GM19238 (cell line): ENCODE measurements around the gene NR2C2.
A peak's percentile ranks its signal among the peaks of the same experiment; 100 is the strongest.

ENCODE experiments used
- DNase-seq: peaks from one replicate; pipeline ENCODE4 v3.0.0; 2011; ENCODE audit warnings: low spot score; ENCODE audit not compliant: insufficient read length

The NR2C2 gene

DNA sequence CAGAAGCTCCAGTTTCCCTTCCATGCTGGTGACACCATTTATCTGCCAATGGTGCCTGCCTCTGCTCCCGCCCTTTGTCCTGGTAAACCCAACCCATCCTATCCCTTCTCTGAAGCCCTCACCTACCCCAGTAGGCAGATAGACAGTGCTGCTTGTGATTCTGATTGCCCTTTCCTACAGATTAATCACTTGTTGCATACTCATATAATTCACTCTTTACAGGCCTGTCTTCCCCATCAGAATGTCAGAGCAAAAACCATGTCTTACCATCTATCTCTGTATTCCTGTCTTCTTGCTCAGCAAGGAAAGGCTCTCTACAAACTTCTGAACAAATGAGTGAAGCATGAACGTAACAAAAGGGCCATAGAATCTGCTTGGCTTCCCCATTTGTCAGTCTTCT lies 69.8 kb downstream of the NR2C2 start:
- DNase-seq = no peak

DNA sequence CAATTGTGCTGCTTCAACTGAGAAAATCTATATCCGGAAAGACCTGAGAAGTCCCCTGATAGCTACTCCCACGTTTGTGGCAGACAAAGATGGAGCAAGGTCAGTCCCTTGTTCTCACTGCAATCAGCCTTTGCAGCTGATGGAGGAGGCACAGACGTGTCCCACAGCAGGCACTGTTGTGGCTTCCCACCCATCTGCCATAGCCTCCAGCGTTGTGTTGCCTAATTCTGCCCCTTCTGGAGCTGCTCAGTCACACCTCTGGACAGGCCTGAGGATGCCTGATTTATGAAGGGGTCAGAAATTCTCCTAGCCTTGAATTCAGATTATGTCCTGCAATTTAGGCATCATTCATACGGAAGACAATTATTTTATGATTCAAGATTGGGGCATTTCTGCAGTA lies 75.9 kb downstream of the NR2C2 start:
- DNase-seq = no peak

DNA sequence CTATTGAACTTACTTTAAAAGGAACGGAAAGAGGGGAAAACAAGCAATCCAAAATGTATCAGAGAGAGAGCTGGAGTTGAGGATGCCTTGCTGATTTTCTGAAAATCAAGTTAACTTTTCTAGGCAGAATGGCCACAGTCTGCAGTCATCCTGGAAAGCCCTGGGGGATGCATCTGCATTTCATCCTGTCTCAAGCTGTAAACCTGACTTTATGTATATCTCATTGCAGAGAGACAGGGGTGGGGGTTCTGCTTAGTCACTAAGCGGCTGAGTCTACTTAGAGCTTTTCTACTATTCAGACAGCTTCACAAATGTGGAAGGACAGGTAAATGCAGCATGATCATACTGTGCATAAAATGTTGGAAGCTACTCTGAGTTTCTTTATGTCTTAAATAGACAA lies 76.3 kb downstream of the NR2C2 start:
- DNase-seq = no peak

DNA sequence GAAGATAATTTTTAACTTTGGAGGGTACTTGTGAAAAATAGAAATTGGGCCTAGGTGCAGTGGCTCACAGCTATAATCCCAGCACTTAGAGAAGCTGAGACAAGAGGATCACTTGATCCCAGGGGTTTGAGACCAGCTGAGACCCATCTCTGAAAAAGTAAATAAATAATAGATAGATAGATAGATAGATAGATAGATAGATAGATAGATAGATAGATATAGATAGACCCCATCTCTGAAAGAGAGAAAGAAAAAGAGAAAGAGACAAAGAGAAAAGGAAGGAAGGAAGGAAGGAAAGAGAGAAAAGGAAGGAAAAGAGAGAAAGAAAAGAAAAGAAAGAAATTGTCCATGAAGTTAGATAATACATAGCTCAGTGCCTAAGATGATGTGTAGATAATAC lies 82.2 kb downstream of the NR2C2 start:
- DNase-seq = no peak

DNA sequence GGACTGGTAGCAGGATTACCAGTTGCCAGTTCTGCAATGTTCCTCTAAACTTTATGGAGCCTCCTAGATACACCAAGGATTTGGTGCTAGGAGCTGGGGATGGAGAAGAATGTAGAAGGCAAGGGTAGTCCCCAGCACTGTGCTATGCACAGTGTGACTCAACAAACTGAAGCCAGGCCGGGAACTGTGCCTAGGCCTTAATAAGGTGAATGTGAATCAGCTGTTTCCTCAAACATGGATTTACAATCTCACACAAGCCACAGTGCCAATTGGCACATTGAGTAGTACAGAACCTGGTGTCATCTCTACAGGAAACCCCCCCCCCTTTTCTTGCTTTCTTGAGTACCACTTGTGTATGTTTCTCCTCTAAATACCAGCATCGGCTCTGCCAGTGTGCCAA lies 85.3 kb downstream of the NR2C2 start:
- no peak for DNase-seq

DNA sequence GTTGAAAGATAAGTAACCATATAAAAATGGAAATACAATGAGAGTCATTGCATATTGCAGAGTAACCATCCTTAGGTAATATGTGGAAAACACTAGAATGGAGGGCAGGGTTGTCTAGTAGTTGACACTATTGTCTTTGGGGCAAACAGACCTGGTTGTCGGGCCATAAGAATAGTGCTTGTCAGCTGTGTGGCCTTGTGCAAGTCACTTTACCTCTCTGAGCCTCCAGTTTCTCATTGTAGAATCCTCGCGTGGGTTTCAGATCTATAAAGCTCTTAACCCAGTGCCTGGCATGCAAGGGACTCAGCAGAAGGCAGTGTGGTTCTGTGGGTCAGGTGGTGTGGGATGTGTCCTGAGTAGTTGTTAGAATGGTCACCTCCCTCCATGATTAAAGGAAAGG lies 85.7 kb downstream of the NR2C2 start:
- no peak for DNase-seq

DNA sequence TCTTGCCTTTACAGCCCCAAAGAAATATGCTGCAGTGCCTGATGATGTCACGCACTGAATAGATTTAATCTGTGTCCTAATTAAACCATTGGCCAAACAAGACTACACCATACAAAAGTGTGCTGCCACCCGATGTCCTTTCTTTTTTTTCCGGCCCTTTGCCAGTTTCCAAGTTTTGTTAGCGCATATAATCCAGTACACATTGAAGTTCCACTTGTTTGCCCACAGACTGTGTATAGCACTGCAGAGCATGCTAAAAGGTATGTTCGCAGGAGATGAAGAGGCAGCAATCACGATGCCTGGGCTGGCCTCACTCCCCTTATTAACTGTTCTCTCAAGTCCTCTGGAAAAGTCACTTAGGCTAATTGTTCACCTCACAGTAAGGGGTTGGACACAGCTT lies 90.9 kb downstream of the NR2C2 start:
- no peak for DNase-seq

DNA sequence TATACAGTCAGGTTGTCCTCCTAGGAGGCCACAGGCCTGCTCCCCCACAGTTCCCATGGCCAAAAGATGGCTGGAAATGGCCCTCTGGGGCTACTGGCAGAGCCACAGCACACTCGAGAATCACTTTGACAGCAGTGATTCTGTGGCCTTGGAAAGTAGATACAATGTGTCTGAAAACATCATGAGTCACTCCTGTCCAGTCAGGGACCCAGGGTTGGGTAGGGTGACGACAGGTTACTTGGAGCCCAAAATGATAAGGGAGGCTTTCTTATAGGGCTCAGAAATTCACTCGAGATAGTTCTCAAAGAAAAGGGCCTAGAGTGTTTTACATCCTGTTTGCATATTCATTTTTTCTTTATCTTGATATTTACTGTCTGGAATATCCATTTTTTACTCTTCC lies 93.5 kb downstream of the NR2C2 start:
- no peak for DNase-seq

DNA sequence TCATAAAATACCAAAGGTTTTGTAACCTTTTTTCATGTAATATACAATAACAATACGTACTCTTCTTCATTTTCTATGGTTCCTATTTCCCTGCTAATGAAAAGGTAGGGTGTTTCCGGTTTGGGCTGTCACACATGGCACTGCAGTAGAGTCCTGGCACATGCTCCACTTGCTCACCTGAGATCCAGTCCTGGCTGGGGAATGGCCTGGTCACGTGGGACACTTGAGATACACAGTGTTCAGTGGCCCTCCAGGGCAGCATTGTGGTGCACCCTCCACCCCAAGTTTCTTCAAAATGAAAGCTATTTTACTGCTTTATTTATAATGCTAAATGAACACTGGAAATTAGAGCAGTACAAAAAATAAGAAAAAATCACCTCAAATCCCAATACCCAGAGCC lies 94.6 kb downstream of the NR2C2 start:
- no peak for DNase-seq

DNA sequence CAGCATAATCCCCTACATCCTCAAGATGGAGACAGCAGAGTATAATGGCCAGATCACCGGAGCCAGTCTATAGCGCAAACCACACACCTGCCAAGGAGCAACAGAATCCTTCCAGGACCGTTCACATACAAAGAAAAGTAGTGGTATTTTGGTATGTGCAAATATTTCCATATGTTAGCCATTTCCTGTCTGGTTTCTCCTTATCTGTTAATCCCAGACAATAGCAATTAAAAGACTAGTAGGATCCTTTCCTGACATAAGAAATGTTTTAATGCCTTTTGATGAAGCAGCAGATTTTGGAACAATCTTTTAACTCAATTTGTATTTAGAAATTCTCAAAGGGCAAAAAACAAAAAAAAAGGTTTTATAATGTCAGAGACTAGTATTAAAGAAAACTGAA lies 95.6 kb downstream of the NR2C2 start:
- no peak for DNase-seq

DNA sequence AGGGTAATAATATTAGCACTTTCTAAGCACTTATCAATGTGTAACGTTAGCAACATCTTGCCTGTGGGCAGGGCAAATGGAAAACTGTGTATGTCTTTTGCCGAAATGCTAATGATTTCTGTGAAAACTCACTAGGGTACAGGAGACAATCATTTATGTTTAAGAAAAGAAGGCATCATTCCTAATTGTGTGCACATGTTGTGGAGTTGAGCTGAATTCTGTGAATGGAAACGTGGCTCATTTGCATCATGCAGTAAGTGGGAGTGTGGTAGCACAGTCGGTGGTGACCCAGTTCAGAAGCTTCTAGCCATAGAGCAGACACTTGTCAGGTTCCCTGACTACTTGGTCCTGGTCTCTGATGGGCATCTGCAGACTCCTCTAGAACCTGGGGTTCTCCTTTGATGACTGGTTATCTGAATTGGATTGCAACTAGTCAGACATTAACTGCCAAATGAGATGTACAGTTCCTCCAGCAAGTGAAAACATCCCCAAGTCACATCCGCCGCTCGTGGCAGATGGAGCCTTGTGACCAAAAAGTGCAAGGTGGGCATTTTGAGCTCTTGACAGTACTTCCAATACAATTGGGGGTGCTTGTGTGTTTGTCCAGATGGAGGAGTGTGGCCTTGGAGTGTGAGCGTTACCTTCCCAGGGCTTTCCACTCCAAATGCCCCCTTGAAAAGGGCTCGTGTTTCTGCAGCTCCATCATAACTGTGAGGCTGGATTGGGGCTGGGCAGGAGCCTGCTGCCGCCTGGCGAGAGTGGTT lies 96.2 kb downstream of the NR2C2 start:
- no peak for DNase-seq

DNA sequence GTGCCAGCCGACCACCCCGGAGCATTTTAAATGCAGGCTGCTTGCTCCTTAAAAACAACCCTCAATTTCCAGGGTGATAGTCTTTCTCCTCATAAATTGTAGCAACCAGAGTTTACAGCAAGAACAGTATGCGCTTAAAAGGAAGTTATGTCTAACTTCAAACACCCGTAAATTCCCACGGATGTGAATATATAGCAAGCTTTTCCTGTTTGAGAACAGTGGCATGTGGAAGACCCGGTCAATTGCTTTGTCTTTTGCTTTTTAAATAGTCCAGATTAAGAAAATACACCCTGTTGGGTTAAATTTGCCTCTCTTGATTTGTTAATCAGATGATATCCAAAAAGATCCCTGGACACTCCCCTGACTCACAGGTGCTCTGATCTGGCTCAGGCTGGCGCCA lies 96.9 kb downstream of the NR2C2 start:
- no peak for DNase-seq

DNA sequence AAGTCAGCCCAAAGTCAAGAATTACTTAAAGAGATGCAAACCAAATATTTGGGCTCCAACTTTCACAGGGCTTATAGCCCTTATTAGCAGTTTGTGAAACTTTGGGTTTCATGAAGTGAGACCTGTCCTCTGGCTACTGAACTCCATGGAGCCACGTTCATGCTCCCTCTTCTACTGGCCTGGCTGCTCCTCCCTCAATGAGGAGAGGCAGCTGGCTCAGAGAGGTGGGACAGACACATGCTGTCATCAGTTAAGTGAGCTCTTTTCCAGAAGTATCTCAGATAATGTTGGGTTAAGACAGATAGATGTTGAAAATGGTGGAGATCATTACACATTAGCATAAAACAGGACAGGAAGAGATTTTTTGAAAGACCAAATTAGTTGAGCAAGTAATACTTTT lies 98.3 kb downstream of the NR2C2 start:
- DNase-seq = no peak

DNA sequence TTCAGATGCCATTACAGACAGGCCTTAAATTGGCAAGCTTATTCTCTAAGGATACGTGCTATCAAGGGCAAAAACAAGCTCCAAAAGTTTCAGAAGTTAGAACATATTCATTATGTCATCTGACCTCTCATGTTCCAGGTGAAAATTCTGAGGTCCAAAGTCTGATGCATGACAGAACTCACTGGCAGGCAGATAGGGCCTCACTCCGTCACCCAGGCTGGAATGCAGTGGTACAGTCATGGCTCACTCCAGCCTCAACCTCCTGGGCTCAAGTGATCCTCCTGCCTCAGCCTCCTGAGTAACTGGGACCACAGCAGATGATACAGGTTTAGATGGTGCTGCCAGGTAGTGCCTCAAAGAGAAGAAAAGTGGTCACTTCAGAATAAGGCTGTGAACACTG lies 102.2 kb downstream of the NR2C2 start:
- no peak for DNase-seq

DNA sequence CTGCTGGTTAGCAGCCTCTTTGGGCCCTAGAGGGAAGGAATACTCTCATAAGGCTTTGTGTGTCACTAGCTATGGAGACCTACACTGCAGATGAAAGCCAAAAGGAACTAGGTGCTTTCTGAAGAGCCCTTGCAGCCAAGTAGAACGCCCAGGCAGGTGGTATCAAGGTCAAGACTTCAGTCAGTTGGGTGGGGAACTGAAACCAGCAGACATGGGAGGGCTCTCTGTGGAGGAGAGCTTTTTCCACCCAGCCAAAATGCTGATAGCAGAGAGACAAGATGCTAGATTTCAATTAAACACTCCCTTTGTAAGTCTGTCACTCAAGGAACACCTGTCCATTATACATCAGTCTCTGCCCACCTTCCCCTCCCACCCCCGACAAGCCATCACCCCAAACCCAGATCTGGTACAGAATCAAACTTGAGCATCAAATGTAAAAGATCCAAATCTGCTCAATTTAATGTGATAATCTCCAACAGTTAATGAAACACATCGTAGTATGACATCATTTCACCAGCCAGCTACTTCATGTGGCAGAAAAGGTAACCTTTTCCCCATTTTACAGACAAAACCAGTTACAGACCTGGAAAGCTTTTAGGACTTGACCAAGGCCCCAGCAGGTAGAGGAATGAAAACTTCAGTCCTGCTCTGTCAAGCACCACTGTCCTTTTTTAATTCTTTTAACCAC lies 103.2 kb downstream of the NR2C2 start:
- peak; percentile 66 for DNase-seq

DNA sequence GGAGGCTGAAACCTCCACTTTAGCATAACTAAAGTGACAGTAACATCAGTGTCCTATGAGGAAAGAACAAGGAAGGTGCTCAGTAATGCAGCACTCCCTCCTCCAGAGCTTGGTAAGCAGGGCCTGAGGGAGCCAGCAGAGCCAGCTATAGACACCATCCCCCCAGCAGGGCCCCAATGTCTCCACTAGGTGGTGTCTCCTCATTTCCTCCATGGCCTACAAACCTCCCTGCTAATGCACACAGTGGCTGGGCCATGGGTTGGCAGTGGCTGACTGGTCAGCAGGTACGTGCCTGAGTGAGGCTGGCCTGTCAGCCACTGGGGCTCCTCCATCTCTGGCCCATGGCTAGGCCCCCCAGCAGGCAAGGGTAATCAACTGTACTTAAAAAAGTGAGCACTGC lies 104.1 kb downstream of the NR2C2 start:
- DNase-seq = peak; percentile 55

DNA sequence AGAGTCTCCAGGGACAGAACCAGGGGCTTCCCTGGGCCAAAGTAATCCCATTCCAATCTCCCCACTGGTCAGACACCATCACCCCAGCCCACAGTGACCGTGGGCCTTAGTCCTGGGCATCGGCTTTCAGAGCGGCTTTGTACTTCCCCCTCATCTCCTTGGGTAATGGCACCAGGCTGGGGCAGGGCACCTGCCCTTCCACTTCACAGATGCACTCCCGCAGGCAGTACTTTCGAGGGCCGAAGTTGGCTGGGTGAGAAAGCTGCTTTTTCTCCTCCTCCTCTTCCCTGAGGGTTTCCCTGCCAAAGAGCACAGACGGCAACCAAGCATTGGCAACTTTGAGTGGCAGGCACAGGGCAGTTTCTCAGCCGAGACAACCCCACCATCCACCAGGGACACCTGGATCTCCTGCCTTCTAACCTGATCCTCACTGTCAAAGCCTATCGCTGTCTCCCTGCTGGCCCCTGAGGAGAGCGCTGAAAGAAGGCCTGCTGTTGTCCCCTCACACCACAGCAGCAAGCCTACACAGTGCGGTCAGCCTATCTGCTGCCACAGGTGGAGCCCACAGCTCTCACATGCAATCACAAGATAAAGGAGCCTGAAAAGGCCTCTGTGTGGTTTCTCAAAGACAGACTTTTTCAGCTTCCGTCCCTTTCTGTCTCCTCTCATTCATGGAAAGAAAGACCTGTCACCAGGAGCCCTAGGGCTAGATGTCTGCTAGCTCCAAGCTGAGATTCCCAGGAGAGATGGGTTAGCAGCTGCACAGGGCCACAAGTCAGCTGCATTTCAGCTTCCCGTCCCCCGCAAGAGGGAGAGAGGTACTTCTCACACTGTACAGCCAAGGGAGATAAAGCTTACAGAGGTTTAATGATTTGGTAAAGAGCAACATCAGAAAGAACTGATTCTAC lies 105.2 kb downstream of the NR2C2 start:
- no peak for DNase-seq

DNA sequence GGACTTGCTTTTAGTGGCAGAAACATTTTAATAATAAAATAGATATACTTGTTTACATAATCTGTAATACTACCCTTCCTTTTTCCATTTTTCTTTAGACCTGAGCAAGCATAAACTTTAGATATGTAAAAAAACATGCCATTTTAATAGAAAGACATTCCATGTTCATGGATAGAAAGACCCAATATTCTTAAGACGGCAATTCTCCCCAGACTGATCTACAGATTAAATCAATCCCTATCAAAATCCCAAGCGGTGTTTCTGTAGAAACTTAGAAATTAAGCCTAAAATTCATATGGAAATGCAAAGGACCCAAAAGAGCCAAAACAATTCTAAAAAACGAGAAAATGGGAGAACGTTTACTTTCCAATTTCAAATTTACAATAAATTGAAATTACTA lies 106.2 kb downstream of the NR2C2 start:
- DNase-seq = no peak

DNA sequence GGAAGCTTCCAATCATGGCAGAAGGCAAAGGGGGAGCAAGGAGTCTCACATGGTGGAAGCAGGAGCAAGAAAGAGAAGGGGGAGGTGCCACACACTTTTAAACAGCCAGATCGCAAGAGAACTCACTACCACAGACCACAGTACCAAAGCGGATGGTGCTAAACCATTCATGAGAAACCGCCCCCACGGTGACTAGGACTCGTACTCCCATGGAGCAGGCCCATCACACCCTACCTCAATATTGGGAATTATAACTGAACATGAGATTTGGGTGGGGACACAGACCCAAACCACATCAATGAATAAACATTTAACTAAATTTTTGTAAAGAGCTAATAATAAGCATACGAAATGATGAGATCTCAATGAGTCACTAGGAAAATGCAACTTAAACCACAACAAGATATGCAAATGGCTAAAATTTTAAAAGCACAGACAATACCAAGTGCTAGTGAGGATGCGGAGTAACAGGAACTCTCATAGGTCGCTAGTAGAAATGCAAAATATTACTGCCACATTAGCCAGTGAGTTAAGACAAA lies 107.7 kb downstream of the NR2C2 start:
- peak; percentile 40 for DNase-seq

DNA sequence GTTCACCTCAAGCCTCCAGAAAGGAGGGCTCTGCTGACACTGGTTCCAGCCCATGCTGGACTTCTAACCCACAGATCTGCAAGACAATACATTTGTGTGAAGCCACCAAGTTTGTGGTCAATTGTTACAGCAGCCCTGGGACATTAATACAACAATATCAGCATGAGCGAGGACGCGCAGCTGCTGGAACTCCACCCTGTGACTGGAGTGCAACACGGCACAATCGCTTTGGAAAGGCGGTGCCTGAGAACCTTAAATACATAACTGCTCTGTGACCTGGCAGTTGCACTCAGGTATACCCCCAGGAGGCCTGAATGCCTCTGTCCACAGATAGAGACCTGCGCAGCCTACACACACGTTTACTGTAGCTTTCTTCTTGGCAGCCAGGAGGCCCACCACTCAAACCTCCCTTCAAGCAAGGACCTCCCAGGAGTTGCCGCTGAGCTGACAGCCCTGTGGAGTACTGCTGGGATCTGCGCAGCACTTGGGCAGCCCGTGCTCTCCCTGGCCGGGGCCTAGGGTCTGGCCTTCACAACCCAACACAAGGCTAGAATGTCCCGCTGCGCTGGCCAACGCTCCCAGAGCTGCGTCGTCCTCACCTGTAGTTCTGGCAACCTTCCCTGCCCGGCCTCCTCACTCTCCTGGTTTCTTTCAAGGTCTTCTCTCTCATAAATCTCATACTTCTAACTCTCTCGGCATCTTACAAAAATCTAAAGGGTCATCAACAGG lies 109.5 kb downstream of the NR2C2 start:
- no peak for DNase-seq

DNA sequence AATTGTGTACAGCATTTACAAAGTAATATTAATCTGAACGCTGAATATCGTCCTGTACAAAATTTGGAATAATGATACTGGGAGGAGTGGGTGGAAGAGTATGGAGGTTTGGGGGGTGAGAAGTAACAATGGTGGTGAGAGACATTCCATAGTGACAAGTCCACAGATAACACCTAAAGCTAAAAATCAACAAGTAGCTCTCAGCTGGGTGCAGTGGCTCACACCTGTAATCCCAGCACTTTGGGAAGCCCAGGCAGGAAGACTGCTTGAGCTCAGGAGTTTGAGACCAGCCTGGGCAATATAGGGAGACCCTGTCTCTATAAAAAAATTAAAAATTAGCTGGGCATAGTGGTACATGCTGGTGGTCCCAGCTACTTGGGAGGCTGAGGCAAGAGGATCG lies 112.6 kb downstream of the NR2C2 start:
- no peak for DNase-seq
